GM12874 (cell line): ENCODE data around the gene CLEC3A.

Experiments used
- CTCF ChIP-seq: IDR thresholded peaks from 2 replicates; pipeline ENCODE4 v1.5.1; 2011; ENCODE audit warnings: low read depth, mild to moderate bottlenecking, control low read depth, low read length, moderate library complexity; ENCODE audit not compliant: insufficient read depth

Gene CLEC3A

GRCh38 chr16:78034530-78034929 is 12.2 kb downstream of the CLEC3A start:
- TF ChIP-seq CTCF: no peak

- TF ChIP-seq CTCF: no peak
Measured at GRCh38 chr16:78035012-78035411, 12.7 kb downstream of the CLEC3A start.

GRCh38 chr16:78040396-78040795 is 18.0 kb downstream of the CLEC3A start:
- no peak for TF ChIP-seq CTCF

- no peak for TF ChIP-seq CTCF
Measured at GRCh38 chr16:78045865-78046581, 23.7 kb downstream of the CLEC3A start.

GRCh38 chr16:78048319-78048718 is 26.0 kb downstream of the CLEC3A start:
- TF ChIP-seq CTCF: no peak

- TF ChIP-seq CTCF: no peak
Measured at GRCh38 chr16:78050734-78051400, 28.5 kb downstream of the CLEC3A start.

GRCh38 chr16:78057803-78058564 is 35.6 kb downstream of the CLEC3A start:
- TF ChIP-seq CTCF: no peak
